ENCODE results near the gene CPLANE1. TPM values are rescaled to one million over a fixed set of nuclear protein-coding genes. Genes with fewer than 3 reads are reported as not detected.
"Not testable (repeated sequence)": the region's sequence is repeated elsewhere in the genome, so short reads cannot be mapped to it uniquely, and the experiment has no call there.

Gene CPLANE1
- total RNA-seq, 2 donors from 2014 or later, result 9.4 to 12.1 TPM

DNA sequence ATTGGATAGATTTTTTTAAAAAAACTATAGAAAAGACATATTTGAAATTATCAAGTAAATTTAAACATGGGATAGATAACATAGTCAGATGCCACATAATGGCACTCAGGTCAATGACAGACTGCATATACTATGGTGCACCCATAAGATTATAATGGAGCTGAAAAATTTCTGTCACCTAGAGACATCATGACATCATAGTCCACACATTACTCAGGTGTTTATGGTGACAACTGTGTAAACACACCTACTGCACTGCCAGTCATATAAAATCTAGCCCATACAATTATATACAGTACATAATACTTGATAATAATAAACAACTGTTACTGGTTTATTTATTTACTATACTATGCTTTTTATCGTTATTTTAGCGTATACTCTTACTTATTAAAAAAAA lies 58.6 kb downstream of the CPLANE1 start:
- no peaks in the 10 kb centered on the region for H3K4me1 Mint-ChIP-seq (ENCODE audit: low read depth in 2 of 2)
- no peak overlapping the region for H3K27ac Mint-ChIP-seq
- ATAC-seq, result no peak
- H3K9me3 Mint-ChIP-seq, result no peaks in the 10 kb centered on the region
- no peaks in the 10 kb centered on the region for H3K27me3 Mint-ChIP-seq
- H3K4me3 Mint-ChIP-seq, result no peak overlapping the region
- no peak for DNase-seq (ENCODE audit: low spot score)
- peaks cover 6% of the 10 kb centered on the region for H3K36me3 Mint-ChIP-seq

GRCh38 chr5:37189355-37189754 lies 59.8 kb downstream of the CPLANE1 start:
- Mint-ChIP-seq H3K4me1 (ENCODE audit: low read depth in 2 of 2) (no peaks in the 10 kb centered on the region), H3K27ac (no peak overlapping the region), H3K27me3 (no peaks in the 10 kb centered on the region), H3K4me3 (no peak overlapping the region), H3K36me3 (peaks cover 6% of the 10 kb centered on the region), H3K9me3 (no peaks in the 10 kb centered on the region)
- no peak for ATAC-seq
- DNase-seq (ENCODE audit: low spot score), result no peak

DNA sequence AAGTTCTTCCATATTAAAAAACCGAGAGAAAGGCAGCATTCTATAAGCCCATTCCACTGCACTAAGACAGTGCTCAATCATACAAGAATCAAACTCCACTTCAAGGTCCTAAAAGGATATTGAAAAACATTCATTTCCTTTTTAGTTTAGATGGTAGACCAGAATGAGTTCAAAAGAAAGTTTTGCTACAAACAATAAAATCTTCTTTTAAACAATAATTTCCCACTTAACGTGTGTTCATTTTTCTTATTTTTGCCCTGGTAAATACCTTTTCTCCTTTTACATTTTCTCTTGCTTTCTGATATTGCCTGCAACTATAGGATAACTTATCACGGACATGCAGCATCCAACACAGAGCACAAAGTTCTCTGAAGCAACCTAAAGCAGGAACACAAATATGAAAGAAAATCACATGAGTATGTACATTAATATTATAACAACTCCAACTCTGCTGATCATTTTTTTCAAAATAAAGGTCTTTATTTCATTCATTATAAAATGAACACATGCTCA lies 61.7 kb downstream of the CPLANE1 start:
- ATAC-seq (no peak), DNase-seq (ENCODE audit: low spot score) (no peak)
- H3K4me3 Mint-ChIP-seq, result no peak overlapping the region
- H3K36me3 Mint-ChIP-seq, result peaks cover 6% of the 10 kb centered on the region
- H3K27ac Mint-ChIP-seq, result no peak overlapping the region
- no peaks in the 10 kb centered on the region for H3K9me3 Mint-ChIP-seq
- H3K4me1 Mint-ChIP-seq (ENCODE audit: low read depth in 2 of 2), result no peaks in the 10 kb centered on the region
- H3K27me3 Mint-ChIP-seq, result no peaks in the 10 kb centered on the region

DNA sequence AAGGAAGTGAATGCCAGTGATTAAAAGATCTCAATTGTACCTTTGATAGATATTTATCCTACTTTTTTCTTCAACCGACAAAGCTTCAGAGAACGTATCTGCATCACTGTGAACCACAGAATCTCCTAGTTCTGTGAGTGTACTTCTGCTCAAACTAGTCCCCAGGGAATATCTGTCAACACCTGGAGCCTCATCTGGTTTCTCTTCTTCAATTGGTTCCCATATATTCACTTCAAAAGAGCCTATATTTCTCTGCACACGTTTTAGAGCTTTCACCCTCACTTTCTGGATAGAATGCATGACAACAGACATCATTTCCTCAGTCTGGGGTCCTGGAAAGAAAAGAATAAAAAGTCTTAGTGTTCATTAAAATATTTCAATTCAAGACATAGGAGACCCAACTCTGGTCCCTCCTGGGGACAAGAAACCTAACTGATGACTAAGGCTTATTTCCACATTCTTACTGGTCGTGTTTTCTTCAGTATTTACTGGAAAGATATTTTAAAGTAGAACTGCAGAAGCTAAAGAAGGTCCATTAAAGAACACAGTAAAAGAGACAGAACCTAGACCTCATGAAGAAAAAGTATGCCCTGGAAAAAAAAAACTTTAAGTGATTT lies 64.3 kb downstream of the CPLANE1 start:
- Mint-ChIP-seq H3K27ac (no peak overlapping the region), H3K9me3 (no peaks in the 10 kb centered on the region), H3K36me3 (peaks cover 11% of the 10 kb centered on the region), H3K27me3 (no peaks in the 10 kb centered on the region), H3K4me3 (no peak overlapping the region), H3K4me1 (ENCODE audit: low read depth in 2 of 2) (peaks cover 5 to 6% of the 10 kb centered on the region in 2 donors)
- ATAC-seq (no peak), DNase-seq (ENCODE audit: low spot score) (no peak)

DNA sequence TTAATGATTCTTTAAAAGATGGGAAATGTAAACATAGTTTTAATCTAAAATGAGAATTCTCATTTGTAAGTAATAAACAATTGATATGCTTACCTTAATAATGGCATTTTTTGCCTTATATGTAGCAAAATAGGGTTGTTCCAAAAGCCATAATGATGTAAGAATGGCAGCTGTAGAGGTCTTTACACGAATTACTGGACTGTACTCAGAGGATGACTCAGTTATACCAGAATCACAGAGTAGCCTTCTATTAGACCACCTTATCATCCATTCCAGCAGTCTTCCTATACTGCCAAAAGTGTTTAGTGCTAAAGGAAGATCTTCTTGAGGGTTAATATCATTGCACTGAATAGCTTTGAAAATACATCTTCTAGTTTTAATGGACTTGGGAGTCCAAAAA lies 66.5 kb downstream of the CPLANE1 start:
- Mint-ChIP-seq H3K36me3 (peaks cover 13% of the 10 kb centered on the region), H3K9me3 (no peaks in the 10 kb centered on the region), H3K4me3 (no peak overlapping the region), H3K27ac (no peak overlapping the region), H3K4me1 (ENCODE audit: low read depth in 2 of 2) (peaks cover 5 to 6% of the 10 kb centered on the region in 2 donors), H3K27me3 (no peaks in the 10 kb centered on the region)
- no peak for DNase-seq (ENCODE audit: low spot score)
- no peak for ATAC-seq

GRCh38 chr5:37174928-37175327 lies 74.2 kb downstream of the CPLANE1 start:
- H3K9me3 Mint-ChIP-seq, result no peaks in the 10 kb centered on the region
- H3K4me3 Mint-ChIP-seq, result no peak overlapping the region
- no peaks in the 10 kb centered on the region for H3K27me3 Mint-ChIP-seq
- peaks cover 15% of the 10 kb centered on the region for H3K36me3 Mint-ChIP-seq
- ATAC-seq (no peak), DNase-seq (ENCODE audit: low spot score) (no peak)
- peaks cover 0 to 2% of the 10 kb centered on the region in 2 donors for H3K4me1 Mint-ChIP-seq (ENCODE audit: low read depth in 2 of 2)
- no peak overlapping the region for H3K27ac Mint-ChIP-seq

DNA sequence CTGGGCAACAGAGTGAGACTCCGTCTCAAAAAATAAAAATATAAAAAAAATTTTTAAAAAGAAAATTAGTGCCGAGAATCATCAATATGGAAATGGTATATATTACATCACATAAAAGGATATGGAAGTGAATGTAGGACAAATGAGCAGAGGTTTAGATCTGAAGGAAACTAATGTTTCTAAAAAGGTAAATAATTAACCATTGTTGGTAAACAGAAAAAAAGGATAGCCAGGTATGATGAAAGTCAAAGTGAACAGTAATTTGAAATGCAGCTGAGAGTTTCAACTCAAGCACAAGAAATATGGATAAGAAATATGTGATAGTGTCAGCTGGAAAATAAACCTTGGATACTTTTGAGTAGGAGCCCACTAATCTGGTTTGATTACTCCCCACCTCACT lies 76.2 kb downstream of the CPLANE1 start:
- Mint-ChIP-seq H3K27me3 (no peaks in the 10 kb centered on the region), H3K9me3 (no peaks in the 10 kb centered on the region), H3K4me1 (ENCODE audit: low read depth in 2 of 2) (peaks cover 0 to 2% of the 10 kb centered on the region in 2 donors), H3K36me3 (peaks cover 24% of the 10 kb centered on the region), H3K27ac (no peak overlapping the region), H3K4me3 (no peak overlapping the region)
- DNase-seq (ENCODE audit: low spot score), result no peak
- ATAC-seq, result no peak

GRCh38 chr5:37170856-37171255 lies 78.3 kb downstream of the CPLANE1 start:
- Mint-ChIP-seq H3K27ac (no peak overlapping the region), H3K27me3 (no peaks in the 10 kb centered on the region), H3K36me3 (peaks cover 19% of the 10 kb centered on the region), H3K4me3 (no peak overlapping the region), H3K9me3 (no peaks in the 10 kb centered on the region), H3K4me1 (ENCODE audit: low read depth in 2 of 2) (peaks cover 0 to 2% of the 10 kb centered on the region in 2 donors)
- DNase-seq (ENCODE audit: low spot score), result no peak
- no peak for ATAC-seq

DNA sequence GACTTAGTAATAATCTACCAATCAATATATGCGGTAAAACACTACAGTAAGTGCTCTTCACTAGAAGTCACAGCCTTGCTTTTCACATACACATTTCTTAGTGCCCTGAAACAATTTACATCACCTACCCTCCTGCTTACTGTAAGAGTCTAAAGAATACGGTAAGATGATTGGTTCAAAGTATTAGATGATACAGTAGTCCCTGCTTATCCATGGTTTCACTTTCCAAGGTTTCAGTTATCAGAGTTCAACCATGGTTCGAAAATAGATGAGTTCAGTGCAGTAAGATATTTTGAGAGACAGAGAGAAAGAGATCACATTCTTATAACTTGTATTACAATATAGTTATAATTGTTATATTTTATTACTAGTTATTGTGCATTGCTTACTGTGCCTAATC lies 83.0 kb downstream of the CPLANE1 start:
- Mint-ChIP-seq H3K4me1 (ENCODE audit: low read depth in 2 of 2) (no peaks in the 10 kb centered on the region), H3K27ac (no peak overlapping the region), H3K4me3 (no peak overlapping the region), H3K36me3 (peaks cover 18% of the 10 kb centered on the region), H3K9me3 (no peaks in the 10 kb centered on the region), H3K27me3 (no peaks in the 10 kb centered on the region)
- ATAC-seq (no peak), DNase-seq (ENCODE audit: low spot score) (no peak)

DNA sequence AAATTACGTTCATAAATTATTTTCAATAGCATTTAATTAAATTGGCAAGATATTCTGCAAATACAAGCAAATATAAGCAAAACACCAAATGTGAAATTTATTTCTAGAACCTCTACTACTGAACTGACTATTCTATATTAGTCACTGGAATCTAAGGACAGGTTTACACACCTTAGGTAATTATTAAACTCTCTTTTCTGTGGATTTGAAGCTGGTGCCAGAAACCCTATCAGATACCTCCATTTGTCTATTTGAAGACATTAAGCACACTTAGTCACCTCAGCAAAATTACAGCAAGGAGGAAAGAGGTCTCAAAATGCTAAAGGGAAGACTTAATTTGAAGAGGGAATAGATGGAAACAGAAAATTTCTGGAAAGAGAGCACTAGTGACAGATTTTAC lies 83.4 kb downstream of the CPLANE1 start:
- H3K27me3 Mint-ChIP-seq, result no peaks in the 10 kb centered on the region
- DNase-seq (ENCODE audit: low spot score) (no peak), ATAC-seq (no peak)
- H3K36me3 Mint-ChIP-seq, result peaks cover 16% of the 10 kb centered on the region
- no peaks in the 10 kb centered on the region for H3K4me1 Mint-ChIP-seq (ENCODE audit: low read depth in 2 of 2)
- H3K4me3 Mint-ChIP-seq, result no peak overlapping the region
- H3K9me3 Mint-ChIP-seq, result no peaks in the 10 kb centered on the region
- H3K27ac Mint-ChIP-seq, result no peak overlapping the region

GRCh38 chr5:37153661-37154060 lies 95.5 kb downstream of the CPLANE1 start:
- peaks cover 6% of the 10 kb centered on the region for H3K36me3 Mint-ChIP-seq
- no peaks in the 10 kb centered on the region for H3K4me1 Mint-ChIP-seq (ENCODE audit: low read depth in 2 of 2)
- ATAC-seq, result no peak
- DNase-seq (ENCODE audit: low spot score), result no peak
- no peaks in the 10 kb centered on the region for H3K9me3 Mint-ChIP-seq
- no peak overlapping the region for H3K27ac Mint-ChIP-seq
- no peaks in the 10 kb centered on the region for H3K27me3 Mint-ChIP-seq
- no peak overlapping the region for H3K4me3 Mint-ChIP-seq

- Mint-ChIP-seq H3K9me3 (peaks cover 5% of the 10 kb centered on the region), H3K27ac (no peak overlapping the region), H3K36me3 (peaks cover 13% of the 10 kb centered on the region), H3K27me3 (no peaks in the 10 kb centered on the region), H3K4me1 (ENCODE audit: low read depth in 2 of 2) (no peaks in the 10 kb centered on the region), H3K4me3 (no peak overlapping the region)
- ATAC-seq (no peak), DNase-seq (ENCODE audit: low spot score) (no peak)
Measured at GRCh38 chr5:37146896-37147295, 102.3 kb downstream of the CPLANE1 start.

- Mint-ChIP-seq H3K4me3 (no peak overlapping the region), H3K9me3 (peaks cover 3% of the 10 kb centered on the region), H3K27me3 (no peaks in the 10 kb centered on the region), H3K36me3 (peaks cover 40% of the 10 kb centered on the region), H3K4me1 (ENCODE audit: low read depth in 2 of 2) (no peaks in the 10 kb centered on the region), H3K27ac (no peak overlapping the region)
- DNase-seq (ENCODE audit: low spot score), result no peak
- no peak for ATAC-seq
Measured at GRCh38 chr5:37136694-37137093, 112.5 kb downstream of the CPLANE1 start.

GRCh38 chr5:37135312-37135711 lies 113.9 kb downstream of the CPLANE1 start:
- H3K36me3 Mint-ChIP-seq, result peaks cover 33% of the 10 kb centered on the region
- not testable (repeated sequence) for DNase-seq (ENCODE audit: low spot score); H3K4me3 Mint-ChIP-seq; H3K9me3 Mint-ChIP-seq; ATAC-seq; H3K27ac Mint-ChIP-seq; H3K27me3 Mint-ChIP-seq; H3K4me1 Mint-ChIP-seq (ENCODE audit: low read depth in 2 of 2)

DNA sequence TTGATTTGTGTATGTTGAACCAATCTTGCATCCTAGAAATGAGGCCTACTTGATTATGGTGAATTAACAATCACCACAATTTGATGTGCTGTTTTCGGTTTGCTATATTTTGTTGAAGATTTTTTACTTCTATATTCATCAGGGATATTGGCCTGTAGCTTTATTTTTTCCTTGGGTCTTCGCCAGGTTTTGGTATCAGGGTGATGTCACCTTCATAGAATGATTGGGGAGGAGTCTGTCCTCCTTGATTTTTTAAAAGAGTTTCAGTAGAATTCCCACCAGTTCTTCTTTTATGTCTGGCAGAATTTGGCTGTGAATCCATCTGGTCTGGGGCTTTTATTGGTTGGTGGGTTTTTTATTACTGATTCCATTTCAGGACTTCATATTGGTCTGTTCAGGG lies 115.2 kb downstream of the CPLANE1 start:
- Mint-ChIP-seq H3K4me1 (ENCODE audit: low read depth in 2 of 2) (no peaks in the 10 kb centered on the region), H3K36me3 (peaks cover 40% of the 10 kb centered on the region), H3K9me3 (peaks cover 3% of the 10 kb centered on the region), H3K27me3 (no peaks in the 10 kb centered on the region), H3K4me3 (no peak overlapping the region), H3K27ac (no peak overlapping the region)
- ATAC-seq, result no peak
- no peak for DNase-seq (ENCODE audit: low spot score)
